Sigmoid colon (tissue), 4 donors: Measurements from ENCODE around the gene FOLH1.
"Not testable (repeated sequence)": the region's sequence is repeated elsewhere in the genome, so short reads cannot be mapped to it uniquely, and the experiment has no call there.

Experiments used
- POLR2A ChIP-seq, 2 donors: fragments of 450-650 bp; IDR thresholded peaks; one replicate each; pipeline ENCODE4 v1.6.1; 2016; ENCODE audit warnings: antibody characterized with exemption in 2 of 2, mild to moderate bottlenecking in 2 of 2, moderate library complexity in 2 of 2
- POLR2AphosphoS5 ChIP-seq, 4 donors: sonication (generic); formaldehyde crosslinking; IDR thresholded peaks; one replicate each; pipeline ENCODE4 v1.6.1; 2017; ENCODE audit warnings: antibody characterized with exemption in 4 of 4
- TF ChIP-seq, protein P1 (sequence below), 4 experiments: fragments of 450-650 bp in 3 of 4; fragments of 200-600 bp in 1 of 4; IDR thresholded peaks; one replicate each; pipeline ENCODE4 v1.5.1; 2016 to 2019; ENCODE audit warnings: antibody characterized with exemption in 4 of 4, mild to moderate bottlenecking in 3 of 4, moderate library complexity in 2 of 4

DNA sequence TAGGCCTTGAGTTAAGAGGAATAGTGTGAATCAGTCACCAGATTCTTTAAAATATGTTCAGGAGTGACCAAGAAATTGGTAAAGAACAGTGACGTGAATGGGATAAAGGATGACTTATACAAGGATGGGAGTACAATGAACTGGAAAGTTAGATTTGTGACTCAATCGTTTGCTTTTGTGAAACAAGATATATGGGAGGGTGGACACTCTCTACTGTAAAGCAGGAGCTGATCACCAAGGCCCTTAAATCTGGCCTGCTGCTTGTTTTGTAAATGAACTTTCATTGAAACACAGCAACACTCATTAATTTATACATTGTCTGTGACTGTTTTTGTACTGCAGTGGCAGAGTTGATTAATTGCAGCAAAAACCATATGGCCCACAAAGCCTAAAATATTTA is 46.7 kb upstream of the FOLH1 start:
- TF ChIP-seq, protein P1, sequence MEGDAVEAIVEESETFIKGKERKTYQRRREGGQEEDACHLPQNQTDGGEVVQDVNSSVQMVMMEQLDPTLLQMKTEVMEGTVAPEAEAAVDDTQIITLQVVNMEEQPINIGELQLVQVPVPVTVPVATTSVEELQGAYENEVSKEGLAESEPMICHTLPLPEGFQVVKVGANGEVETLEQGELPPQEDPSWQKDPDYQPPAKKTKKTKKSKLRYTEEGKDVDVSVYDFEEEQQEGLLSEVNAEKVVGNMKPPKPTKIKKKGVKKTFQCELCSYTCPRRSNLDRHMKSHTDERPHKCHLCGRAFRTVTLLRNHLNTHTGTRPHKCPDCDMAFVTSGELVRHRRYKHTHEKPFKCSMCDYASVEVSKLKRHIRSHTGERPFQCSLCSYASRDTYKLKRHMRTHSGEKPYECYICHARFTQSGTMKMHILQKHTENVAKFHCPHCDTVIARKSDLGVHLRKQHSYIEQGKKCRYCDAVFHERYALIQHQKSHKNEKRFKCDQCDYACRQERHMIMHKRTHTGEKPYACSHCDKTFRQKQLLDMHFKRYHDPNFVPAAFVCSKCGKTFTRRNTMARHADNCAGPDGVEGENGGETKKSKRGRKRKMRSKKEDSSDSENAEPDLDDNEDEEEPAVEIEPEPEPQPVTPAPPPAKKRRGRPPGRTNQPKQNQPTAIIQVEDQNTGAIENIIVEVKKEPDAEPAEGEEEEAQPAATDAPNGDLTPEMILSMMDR (IDR thresholded peaks at IDR 0.05) = not testable (repeated sequence)
- not testable (repeated sequence) for TF ChIP-seq POLR2A, POLR2AphosphoS5 (IDR thresholded peaks at IDR 0.05)
